GM19372 (cell line): ENCODE results near the gene SLC25A36.

Source experiments
- ATAC-seq: cut with Tn5 transposase; IDR thresholded peaks from one replicate; pipeline ENCODE4 v1.9.1; 2021; ENCODE audit warnings: mild to moderate bottlenecking, low read depth, moderate library complexity; ENCODE audit not compliant: unreplicated experiment

Gene SLC25A36

GRCh38 chr3:140941434-140942220 lies at the start of gene SLC25A36:
SLC25A36 (plus strand) TSS chr3:140941836; CDS start chr3:140942055, 219 bp downstream.
- peak; percentile 96 for ATAC-seq

- ATAC-seq, result no peak
Measured at GRCh38 chr3:140896997-140897396, 44.6 kb upstream of the SLC25A36 start.

GRCh38 chr3:140898340-140899180 lies 43.1 kb upstream of the SLC25A36 start:
- ATAC-seq, result no peak

GRCh38 chr3:140899363-140899762 lies 42.3 kb upstream of the SLC25A36 start:
- no peak for ATAC-seq

GRCh38 chr3:140902791-140903190 lies 38.8 kb upstream of the SLC25A36 start:
- no peak for ATAC-seq

GRCh38 chr3:140903196-140903595 lies 38.4 kb upstream of the SLC25A36 start:
- ATAC-seq, result no peak

GRCh38 chr3:140904521-140904920 lies 37.1 kb upstream of the SLC25A36 start:
- no peak for ATAC-seq

GRCh38 chr3:140905559-140905958 lies 36.1 kb upstream of the SLC25A36 start:
- ATAC-seq, result no peak

- ATAC-seq, result no peak
Measured at GRCh38 chr3:140906785-140907184, 34.9 kb upstream of the SLC25A36 start.

GRCh38 chr3:140910860-140911259 lies 30.8 kb upstream of the SLC25A36 start:
- ATAC-seq, result no peak

- no peak for ATAC-seq
Measured at GRCh38 chr3:140911822-140912221, 29.8 kb upstream of the SLC25A36 start.

- no peak for ATAC-seq
Measured at GRCh38 chr3:140913728-140914127, 27.9 kb upstream of the SLC25A36 start.

GRCh38 chr3:140914384-140914945 lies 27.2 kb upstream of the SLC25A36 start:
- ATAC-seq, result no peak

- no peak for ATAC-seq
Measured at GRCh38 chr3:140916603-140917002, 25.0 kb upstream of the SLC25A36 start.

- no peak for ATAC-seq
Measured at GRCh38 chr3:140917772-140918171, 23.9 kb upstream of the SLC25A36 start.

- ATAC-seq, result no peak
Measured at GRCh38 chr3:140920029-140920428, 21.6 kb upstream of the SLC25A36 start.

- no peak for ATAC-seq
Measured at GRCh38 chr3:140922634-140923033, 19.0 kb upstream of the SLC25A36 start.

- ATAC-seq, result no peak
Measured at GRCh38 chr3:140924097-140924873, 17.4 kb upstream of the SLC25A36 start.

GRCh38 chr3:140927279-140928069 lies 14.2 kb upstream of the SLC25A36 start:
- no peak for ATAC-seq

GRCh38 chr3:140929446-140929845 lies 12.2 kb upstream of the SLC25A36 start:
- no peak for ATAC-seq
